ENCODE results near the gene FBL. TPM values are rescaled to one million over a fixed set of nuclear protein-coding genes. Genes with fewer than 3 reads are reported as not detected.
"Not testable (repeated sequence)": the region's sequence is repeated elsewhere in the genome, so short reads cannot be mapped to it uniquely, and the experiment has no call there.

FBL gene
- total RNA-seq, 1 experiment from 2014 or later = 376 TPM

DNA sequence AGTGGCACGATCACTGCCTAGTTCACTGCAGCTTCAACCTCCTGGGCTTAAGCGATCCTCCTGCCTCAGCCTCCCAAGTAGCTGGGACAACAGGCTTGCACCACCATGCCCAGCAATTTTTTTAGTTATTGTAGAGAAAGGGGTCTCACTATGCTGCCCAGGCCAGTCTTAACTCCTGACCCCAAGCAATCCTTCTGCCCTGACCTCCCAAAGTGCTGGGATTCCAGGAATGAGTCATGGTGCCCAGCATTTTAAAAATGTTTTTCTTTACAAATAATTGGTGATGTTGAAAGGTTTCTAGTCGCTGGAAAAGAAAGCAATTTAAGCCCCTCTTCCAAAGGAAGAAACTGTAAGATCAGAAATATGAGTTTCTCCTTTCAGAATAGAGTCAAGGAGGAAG lies 31.6 kb downstream of the FBL start:
- DNase-seq = no peak
- H3K36me3 ChIP-seq (replicated peaks; ENCODE audit: control insufficient read depth, insufficient read depth, low read length) = no peaks in the 10 kb centered on the region
- H3K4me3 ChIP-seq (ENCODE audit: insufficient read depth, low read depth, low read length) = no peak overlapping the region
- no peaks in the 10 kb centered on the region for H3K27me3 ChIP-seq (ENCODE audit: control insufficient read depth, insufficient read depth, low read length)

DNA sequence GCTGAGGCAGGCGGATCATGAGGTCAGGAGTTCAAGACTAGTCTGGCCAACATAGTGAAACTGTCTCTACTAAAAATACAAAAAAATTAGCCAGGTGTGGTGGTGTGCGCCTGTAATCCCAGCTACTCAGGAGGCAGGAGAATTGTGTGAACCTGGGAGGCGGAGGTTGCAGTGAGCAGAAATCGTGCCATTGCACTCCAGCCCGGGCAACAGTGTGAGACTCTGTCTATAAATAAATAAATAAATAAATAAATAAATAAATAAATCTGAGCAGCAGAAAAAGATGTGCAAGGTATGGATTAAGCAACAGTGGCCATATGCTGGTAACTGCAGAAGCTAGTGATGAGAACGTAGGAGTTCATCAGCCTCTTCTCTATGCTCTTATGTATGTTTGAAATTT lies 32.1 kb downstream of the FBL start:
- not testable (repeated sequence) for H3K27me3 ChIP-seq (ENCODE audit: control insufficient read depth, insufficient read depth, low read length); H3K4me3 ChIP-seq (ENCODE audit: insufficient read depth, low read depth, low read length); DNase-seq; H3K36me3 ChIP-seq (replicated peaks; ENCODE audit: control insufficient read depth, insufficient read depth, low read length)

DNA sequence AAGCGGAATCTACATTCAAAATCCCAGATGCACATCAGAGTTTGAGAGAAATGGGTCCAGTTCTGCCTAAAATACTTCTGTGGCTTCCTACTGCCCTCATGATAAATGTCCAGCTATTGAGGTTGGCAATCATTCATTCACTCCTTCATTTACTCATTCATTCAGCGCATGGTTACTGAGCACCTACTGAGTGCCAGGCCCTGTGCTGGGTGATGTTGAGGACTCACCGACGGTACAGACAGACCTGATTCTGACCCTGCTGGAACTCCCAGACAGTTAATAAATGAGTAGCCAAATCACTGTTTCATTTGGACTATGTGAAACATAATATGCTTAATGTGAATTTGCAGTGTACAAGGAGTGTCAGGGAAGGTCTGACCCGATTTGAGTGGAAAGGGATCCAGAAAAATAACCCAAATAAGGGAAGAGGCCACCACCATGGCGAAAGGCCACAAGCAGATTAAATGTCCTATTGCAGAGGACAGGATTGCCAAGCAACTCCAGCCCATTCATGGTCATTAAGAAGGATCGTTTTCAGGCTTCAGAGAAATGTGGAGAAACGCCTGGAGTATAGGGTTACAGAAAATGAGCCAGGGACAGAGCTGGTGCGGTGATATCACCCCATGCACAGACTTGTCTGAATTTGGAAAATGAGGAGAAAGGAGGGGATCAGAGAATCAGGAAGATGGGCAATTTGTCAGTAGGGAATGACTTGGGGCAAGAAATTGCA lies 32.8 kb downstream of the FBL start:
- DNase-seq = no peak
- Histone ChIP-seq H3K36me3 (replicated peaks; ENCODE audit: control insufficient read depth, insufficient read depth, low read length) (no peaks in the 10 kb centered on the region), H3K4me3 (ENCODE audit: insufficient read depth, low read depth, low read length) (no peak overlapping the region), H3K27me3 (ENCODE audit: control insufficient read depth, insufficient read depth, low read length) (no peaks in the 10 kb centered on the region)

DNA sequence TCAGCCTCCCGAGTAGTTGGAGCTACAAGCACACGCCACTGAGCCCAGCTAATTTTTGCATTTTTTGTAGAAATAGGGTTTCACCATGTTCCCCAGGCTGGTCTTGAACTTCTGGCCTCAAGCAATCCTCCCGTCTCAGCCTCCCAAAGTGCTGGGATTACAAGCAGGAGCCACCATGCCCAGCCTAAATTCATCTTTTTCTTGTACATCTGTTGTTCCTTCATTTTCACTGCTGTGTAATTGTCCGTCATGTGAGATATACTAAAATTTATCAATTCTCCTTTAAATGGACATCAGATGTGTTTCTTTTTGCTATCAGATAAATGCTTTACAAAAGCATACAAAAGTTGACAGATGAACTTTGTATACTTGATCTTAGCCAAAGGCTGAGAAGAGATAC lies 35.1 kb downstream of the FBL start:
- Histone ChIP-seq H3K27me3 (ENCODE audit: control insufficient read depth, insufficient read depth, low read length) (no peaks in the 10 kb centered on the region), H3K4me3 (ENCODE audit: insufficient read depth, low read depth, low read length) (no peak overlapping the region), H3K36me3 (replicated peaks; ENCODE audit: control insufficient read depth, insufficient read depth, low read length) (no peaks in the 10 kb centered on the region)
- DNase-seq = no peak

DNA sequence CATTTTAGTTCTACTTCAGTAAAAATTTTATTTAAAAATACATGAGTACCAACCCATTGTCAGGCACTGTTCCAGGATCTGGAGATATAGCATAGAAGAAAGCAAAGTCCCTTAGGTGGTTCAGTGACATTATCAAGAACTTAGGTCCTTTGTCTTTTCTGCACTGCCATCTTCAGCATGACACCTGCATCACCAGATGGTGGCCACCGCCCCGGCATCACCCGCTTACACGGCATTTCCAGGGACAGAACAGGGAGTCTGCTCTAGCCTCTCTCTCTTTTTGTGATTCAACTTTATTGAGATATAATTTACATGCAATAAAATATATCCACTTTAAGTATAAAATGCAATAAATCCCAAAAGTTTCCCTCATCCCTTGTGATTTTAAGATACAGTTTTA lies 35.8 kb downstream of the FBL start:
- Histone ChIP-seq H3K36me3 (replicated peaks; ENCODE audit: control insufficient read depth, insufficient read depth, low read length) (no peaks in the 10 kb centered on the region), H3K4me3 (ENCODE audit: insufficient read depth, low read depth, low read length) (no peak overlapping the region), H3K27me3 (ENCODE audit: control insufficient read depth, insufficient read depth, low read length) (no peaks in the 10 kb centered on the region)
- DNase-seq = no peak

DNA sequence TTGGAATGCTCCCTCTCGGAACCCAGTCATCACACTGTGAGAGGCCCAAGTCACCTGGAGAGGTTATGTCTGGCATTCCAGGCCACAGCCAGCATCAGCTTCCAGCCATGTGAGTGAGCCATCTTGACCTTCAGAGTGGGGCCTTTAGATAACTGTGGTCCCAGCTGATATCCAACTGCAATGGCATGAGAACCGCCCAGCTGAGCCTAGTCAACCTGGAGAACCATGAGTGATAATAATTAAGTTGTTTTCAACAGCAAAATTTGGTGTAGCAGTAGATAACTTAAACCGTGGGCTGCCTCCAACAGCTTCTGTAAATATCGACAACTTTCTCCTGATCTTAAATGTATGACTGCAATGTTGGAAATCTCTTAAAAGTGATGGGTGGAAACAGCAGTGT lies 36.8 kb downstream of the FBL start:
- Histone ChIP-seq H3K27me3 (ENCODE audit: control insufficient read depth, insufficient read depth, low read length) (no peaks in the 10 kb centered on the region), H3K4me3 (ENCODE audit: insufficient read depth, low read depth, low read length) (no peak overlapping the region), H3K36me3 (replicated peaks; ENCODE audit: control insufficient read depth, insufficient read depth, low read length) (no peaks in the 10 kb centered on the region)
- no peak for DNase-seq

DNA sequence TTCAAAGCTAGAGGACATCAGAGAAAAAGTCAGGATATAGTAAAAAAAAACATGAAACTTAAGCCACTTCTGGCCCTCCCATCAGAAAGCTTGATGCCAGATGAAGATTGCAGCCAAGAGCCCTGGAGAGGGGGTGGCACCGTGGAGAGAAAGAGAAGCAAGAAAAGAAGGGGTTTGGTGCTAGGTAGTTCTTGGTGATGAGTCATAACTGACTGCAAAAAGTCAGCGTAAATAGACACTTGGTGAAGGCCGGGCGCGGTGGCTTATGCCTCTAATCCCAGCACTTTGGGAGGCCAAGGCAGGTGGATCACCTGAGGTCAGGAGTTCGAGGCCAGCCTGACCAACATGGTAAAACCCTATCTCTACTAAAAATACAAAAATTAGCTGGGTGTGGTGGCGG lies 37.5 kb downstream of the FBL start:
- not testable (repeated sequence) for H3K36me3 ChIP-seq (replicated peaks; ENCODE audit: control insufficient read depth, insufficient read depth, low read length); H3K27me3 ChIP-seq (ENCODE audit: control insufficient read depth, insufficient read depth, low read length); H3K4me3 ChIP-seq (ENCODE audit: insufficient read depth, low read depth, low read length); DNase-seq

DNA sequence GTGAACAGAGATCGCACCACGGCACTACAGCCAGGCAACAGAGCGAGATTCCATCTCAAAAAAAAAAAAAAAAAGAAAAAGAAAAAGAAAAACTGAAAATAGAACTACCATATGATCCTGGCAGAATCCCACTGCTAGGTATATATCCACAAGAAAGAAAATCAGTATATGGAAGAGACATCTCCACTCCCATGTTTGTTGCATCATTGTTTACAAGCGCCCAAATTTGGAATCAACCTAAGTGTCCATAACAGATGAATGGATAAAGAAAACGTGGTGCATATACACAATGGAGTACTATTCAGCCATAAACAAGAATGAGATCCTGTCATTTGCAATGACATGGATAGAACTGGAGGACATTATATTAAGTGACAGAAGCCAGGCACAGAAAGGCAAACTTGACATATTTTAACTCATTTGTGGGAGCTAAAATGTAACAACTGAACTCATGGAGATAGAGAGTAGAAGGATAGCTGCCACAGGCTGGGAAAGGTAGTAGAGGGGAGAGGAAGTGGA lies 38.3 kb downstream of the FBL start:
- H3K4me3 ChIP-seq (ENCODE audit: insufficient read depth, low read depth, low read length) = no peak overlapping the region
- no peaks in the 10 kb centered on the region for H3K27me3 ChIP-seq (ENCODE audit: control insufficient read depth, insufficient read depth, low read length)
- no peak for DNase-seq
- no peaks in the 10 kb centered on the region for H3K36me3 ChIP-seq (replicated peaks; ENCODE audit: control insufficient read depth, insufficient read depth, low read length)

DNA sequence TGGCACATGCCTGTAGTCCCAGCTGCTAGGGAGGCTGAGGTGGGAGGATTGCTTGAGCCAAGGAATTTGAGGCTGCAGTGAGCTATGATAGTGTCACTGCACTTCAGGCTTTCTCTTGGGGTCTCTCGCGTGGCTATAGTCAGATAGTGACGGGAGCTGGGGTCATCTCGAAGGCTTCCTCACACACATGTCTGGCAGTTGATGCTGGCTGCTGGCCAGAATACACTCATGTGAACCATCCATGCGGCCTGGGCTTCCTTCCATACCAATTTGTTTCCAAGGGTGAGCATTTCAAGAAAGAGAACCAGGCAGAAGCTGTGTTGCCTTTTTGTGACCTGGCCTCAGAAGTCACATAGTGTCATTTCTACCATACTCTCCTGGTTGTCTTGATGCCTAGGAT lies 41.1 kb downstream of the FBL start:
- no peaks in the 10 kb centered on the region for H3K36me3 ChIP-seq (replicated peaks; ENCODE audit: control insufficient read depth, insufficient read depth, low read length)
- no peaks in the 10 kb centered on the region for H3K27me3 ChIP-seq (ENCODE audit: control insufficient read depth, insufficient read depth, low read length)
- no peak for DNase-seq
- no peak overlapping the region for H3K4me3 ChIP-seq (ENCODE audit: insufficient read depth, low read depth, low read length)

DNA sequence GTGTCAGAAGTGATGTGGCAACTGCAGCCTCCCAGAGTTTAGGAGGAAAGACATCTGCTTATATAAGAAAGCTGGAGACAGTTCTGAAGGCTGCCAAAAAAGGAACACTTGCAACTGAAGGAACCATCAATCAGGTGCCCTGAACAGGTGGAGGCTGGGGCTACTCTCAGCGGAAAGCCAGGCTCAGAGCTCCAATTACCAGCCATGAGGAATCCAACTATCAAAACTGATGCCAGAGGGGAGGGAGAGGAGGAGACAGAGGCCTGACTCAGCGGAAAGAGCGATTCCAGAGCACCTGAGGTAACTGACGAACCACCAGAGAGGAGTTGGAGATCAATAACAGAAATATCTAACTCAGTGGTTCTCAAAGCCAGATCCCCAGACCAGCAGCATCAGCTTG lies 43.2 kb downstream of the FBL start:
- H3K27me3 ChIP-seq (ENCODE audit: control insufficient read depth, insufficient read depth, low read length) = no peaks in the 10 kb centered on the region
- DNase-seq = peak; percentile 30
- H3K36me3 ChIP-seq (replicated peaks; ENCODE audit: control insufficient read depth, insufficient read depth, low read length) = no peaks in the 10 kb centered on the region
- H3K4me3 ChIP-seq (ENCODE audit: insufficient read depth, low read depth, low read length) = no peak overlapping the region

DNA sequence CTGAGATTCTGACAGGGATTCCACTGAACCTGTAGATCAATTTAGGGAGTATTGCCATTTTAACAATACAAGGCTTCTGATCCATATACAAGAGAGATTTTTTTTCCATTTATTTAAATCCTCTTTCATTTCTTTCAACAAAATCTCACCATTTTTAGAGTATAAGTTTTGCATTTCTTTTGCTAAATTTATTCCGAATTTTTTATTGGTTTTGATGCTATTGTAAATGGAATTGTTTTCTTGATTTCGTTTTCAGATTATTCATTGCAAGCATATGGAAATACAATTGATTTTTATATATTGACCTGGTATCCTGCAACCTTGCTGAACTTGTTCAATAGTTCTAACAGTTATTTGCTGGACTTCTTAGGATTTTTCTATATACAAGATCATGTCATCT lies 49.1 kb downstream of the FBL start:
- H3K27me3 ChIP-seq (ENCODE audit: control insufficient read depth, insufficient read depth, low read length) = no peaks in the 10 kb centered on the region
- no peaks in the 10 kb centered on the region for H3K36me3 ChIP-seq (replicated peaks; ENCODE audit: control insufficient read depth, insufficient read depth, low read length)
- no peak for DNase-seq
- H3K4me3 ChIP-seq (ENCODE audit: insufficient read depth, low read depth, low read length) = no peak overlapping the region

DNA sequence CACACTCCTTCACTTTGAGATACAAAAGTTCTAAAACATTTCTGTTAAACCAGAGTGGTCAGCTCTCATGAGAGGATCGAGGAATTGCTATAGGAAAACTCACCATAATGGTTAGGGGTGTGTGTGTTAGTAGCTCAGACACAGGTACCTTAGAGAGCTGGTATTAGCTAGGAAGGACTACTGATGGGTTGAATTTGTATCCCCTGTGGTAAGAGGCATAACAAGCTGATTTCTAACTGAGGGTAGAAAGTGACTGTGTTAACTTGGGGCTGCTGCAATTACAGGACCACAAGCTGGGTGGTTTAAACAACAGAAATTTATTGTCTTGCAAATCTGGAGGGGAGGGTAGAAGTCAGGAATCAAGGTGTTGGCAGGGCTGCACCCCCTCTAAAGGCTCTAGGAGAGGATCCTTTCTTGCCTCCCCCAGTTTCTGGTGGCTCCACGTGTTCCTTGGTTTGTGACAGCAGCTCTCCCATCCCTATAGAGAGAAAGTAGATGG lies 50.1 kb downstream of the FBL start:
- H3K27me3 ChIP-seq (ENCODE audit: control insufficient read depth, insufficient read depth, low read length) = no peaks in the 10 kb centered on the region
- no peak overlapping the region for H3K4me3 ChIP-seq (ENCODE audit: insufficient read depth, low read depth, low read length)
- peak; percentile 44 for DNase-seq
- H3K36me3 ChIP-seq (replicated peaks; ENCODE audit: control insufficient read depth, insufficient read depth, low read length) = no peaks in the 10 kb centered on the region

DNA sequence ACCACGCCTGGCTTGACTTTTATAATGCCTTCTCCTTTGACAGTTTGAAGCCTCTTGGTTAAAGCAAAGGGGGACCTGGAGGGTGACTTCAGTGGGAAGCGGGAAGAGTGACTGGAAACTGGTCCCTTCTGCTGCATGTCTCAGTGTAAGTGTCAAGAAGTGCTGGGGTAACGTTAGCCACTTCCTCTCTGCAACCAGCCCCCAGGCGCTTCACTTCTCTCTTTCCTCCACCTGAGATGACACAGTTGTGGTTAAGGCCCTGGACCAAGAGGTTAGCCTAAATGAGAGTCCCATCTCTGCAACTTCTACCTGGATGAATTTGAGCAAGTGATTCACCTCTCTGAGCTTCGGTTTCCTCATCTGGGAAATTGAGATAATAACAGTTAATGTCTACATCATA lies 51.2 kb downstream of the FBL start:
- Histone ChIP-seq H3K27me3 (ENCODE audit: control insufficient read depth, insufficient read depth, low read length) (no peaks in the 10 kb centered on the region), H3K4me3 (ENCODE audit: insufficient read depth, low read depth, low read length) (no peak overlapping the region), H3K36me3 (replicated peaks; ENCODE audit: control insufficient read depth, insufficient read depth, low read length) (no peaks in the 10 kb centered on the region)
- no peak for DNase-seq

DNA sequence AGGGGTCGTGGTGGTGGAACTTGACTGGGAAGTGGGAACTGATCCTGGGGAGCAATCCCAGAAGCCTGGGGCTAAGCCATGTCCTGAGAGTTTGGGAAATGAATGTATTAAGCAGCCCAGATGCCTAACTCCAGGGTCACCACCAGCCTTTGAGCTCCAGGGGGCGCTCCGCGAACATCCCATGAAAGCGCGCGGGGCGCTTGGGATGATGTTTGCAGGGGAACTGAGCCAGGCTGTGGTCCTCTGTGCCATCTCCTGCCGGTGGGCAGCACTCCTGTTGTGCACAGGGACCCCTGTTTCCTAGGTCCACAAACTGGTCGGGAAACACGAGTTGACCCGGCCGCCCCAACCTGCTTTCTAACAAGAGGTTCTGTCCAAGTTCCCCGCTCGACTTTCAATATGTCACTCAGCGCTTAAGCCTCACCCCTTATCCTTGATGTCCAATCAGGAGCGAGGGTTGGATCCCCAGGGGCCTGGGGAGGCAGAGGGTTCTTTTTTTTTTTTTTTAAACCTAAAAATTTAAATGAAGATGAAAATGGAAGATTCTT lies 53.1 kb downstream of the FBL start:
- Histone ChIP-seq H3K36me3 (replicated peaks; ENCODE audit: control insufficient read depth, insufficient read depth, low read length) (no peaks in the 10 kb centered on the region), H3K27me3 (ENCODE audit: control insufficient read depth, insufficient read depth, low read length) (no peaks in the 10 kb centered on the region), H3K4me3 (ENCODE audit: insufficient read depth, low read depth, low read length) (peak overlapping the region; percentile 53)
- peak; percentile 90 for DNase-seq

DNA sequence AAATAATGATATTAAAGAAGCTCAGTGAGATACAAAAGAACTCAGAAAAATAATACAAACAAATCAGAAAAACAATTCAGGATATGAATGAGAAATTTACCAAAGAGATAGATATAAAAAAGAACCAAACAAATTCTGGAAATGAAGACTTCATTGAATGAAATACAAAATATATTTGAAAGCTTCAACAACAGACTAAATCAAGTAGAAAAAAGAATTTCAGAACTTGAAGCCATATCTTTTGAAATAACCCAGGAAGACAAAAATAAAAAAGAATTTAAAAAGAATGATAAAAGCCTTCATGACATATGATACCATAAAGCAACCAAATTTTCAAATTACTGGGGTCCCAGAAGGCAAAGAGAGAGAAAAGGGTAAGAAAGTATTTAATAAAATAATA lies 57.9 kb downstream of the FBL start:
- H3K4me3 ChIP-seq (ENCODE audit: insufficient read depth, low read depth, low read length) = no peak overlapping the region
- no peaks in the 10 kb centered on the region for H3K36me3 ChIP-seq (replicated peaks; ENCODE audit: control insufficient read depth, insufficient read depth, low read length)
- peaks cover 2% of the 10 kb centered on the region; the same call in 1 of the 2 replicates for H3K27me3 ChIP-seq (ENCODE audit: control insufficient read depth, insufficient read depth, low read length)
- no peak for DNase-seq
